ENCODE data around the gene EME1. TPM values are rescaled to one million over a fixed set of nuclear protein-coding genes. Genes with fewer than 3 reads are reported as not detected.

EME1 gene
- total RNA-seq, 1 donor from 2014 or later, result 1.8 TPM

DNA sequence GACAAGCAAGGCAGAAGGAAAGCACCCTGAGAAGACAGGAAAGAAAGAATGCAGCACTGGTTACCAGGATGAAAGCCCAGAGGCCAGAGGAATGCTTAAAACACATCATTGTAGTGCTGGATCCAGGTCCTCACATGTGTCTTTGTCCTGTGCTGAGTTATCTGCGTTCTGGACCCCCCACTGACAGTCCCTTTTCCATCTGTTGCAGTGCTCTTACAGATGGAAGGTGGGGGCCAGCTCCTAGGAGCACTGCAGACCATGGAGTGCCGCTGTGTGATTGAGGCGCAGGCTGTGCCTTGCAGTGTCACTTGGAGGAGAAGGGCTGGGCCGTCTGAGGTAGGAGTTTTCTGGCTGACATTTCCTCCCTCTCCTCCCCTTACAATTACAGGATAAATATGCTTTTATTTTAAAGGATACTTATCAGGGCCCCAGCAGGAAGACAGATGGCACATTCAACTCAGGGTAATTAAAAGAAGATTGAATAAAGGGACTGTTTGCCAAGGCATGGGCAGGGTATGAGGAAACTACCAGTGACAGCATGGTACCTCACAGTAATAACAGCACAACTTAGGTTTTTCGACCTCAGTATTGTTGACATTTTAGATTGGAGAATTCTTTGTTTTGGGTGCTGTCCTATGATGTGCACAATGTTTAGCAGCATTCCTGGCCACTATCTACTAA is 3.0 kb downstream of the EME1 start:
- no peak for DNase-seq
- intact Hi-C loops (cut with DNase I), result no loop called here
- peaks cover 20% of the 10 kb centered on the region for H3K4me1 ChIP-seq
- H3K4me3 ChIP-seq, result no peak overlapping the region
- no peak overlapping the region for H3K27ac ChIP-seq
- no peaks in the 10 kb centered on the region for H3K9me3 ChIP-seq
- peaks cover 12% of the 10 kb centered on the region for H3K36me3 ChIP-seq
- ATAC-seq, result no peak
- no peaks in the 10 kb centered on the region for H3K27me3 ChIP-seq (ENCODE audit: low read depth)
- TF ChIP-seq, protein P1, sequence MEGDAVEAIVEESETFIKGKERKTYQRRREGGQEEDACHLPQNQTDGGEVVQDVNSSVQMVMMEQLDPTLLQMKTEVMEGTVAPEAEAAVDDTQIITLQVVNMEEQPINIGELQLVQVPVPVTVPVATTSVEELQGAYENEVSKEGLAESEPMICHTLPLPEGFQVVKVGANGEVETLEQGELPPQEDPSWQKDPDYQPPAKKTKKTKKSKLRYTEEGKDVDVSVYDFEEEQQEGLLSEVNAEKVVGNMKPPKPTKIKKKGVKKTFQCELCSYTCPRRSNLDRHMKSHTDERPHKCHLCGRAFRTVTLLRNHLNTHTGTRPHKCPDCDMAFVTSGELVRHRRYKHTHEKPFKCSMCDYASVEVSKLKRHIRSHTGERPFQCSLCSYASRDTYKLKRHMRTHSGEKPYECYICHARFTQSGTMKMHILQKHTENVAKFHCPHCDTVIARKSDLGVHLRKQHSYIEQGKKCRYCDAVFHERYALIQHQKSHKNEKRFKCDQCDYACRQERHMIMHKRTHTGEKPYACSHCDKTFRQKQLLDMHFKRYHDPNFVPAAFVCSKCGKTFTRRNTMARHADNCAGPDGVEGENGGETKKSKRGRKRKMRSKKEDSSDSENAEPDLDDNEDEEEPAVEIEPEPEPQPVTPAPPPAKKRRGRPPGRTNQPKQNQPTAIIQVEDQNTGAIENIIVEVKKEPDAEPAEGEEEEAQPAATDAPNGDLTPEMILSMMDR (IDR thresholded peaks at IDR 0.05), result no peak

DNA sequence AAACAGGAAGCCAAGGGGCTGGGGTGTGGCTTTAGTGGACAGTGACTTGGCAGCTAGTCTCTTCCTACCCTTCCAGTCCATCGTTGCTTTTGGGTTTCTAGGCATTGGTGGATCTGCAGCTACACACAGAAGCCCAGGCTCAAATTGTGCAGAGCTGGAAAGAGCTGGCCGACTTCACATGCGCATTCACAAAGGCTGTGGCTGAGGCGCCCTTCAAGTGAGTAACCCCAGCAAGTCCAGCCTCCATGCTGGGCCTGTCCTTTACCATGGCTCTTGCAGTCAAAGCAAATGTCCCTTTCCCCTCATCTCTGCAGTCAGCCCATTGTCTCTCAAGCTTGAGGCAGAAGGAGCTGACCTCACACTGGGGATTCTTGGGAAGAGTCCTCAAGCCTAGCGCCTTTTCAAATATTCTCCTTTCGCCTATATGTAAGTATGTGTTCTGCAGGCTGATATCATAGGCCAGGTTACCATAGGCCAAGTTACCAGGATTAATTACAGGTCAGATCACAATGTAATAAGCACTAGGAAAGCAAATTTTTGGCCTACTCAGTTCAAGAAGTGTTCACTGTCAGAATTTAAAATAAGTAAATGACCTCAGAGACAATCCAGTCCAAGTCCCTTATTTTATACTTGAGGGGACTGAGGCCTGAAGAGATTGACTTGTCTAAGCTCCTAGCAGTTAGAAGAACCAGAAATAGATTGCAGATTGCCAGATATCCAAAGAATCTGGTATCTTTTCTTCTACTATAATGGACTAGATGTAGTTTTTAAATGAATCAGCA is 6.5 kb downstream of the EME1 start:
- peaks cover 47% of the 10 kb centered on the region for H3K36me3 ChIP-seq
- DNase-seq (no peak), ATAC-seq (no peak)
- H3K27ac ChIP-seq, result no peak overlapping the region
- no peaks in the 10 kb centered on the region for H3K9me3 ChIP-seq
- H3K27me3 ChIP-seq (ENCODE audit: low read depth), result no peaks in the 10 kb centered on the region
- TF ChIP-seq, protein P1 (IDR thresholded peaks at IDR 0.05), result no peak
- H3K4me1 ChIP-seq, result no peaks in the 10 kb centered on the region
- H3K4me3 ChIP-seq, result no peak overlapping the region
- intact Hi-C loops (cut with DNase I), result no loop called here

DNA sequence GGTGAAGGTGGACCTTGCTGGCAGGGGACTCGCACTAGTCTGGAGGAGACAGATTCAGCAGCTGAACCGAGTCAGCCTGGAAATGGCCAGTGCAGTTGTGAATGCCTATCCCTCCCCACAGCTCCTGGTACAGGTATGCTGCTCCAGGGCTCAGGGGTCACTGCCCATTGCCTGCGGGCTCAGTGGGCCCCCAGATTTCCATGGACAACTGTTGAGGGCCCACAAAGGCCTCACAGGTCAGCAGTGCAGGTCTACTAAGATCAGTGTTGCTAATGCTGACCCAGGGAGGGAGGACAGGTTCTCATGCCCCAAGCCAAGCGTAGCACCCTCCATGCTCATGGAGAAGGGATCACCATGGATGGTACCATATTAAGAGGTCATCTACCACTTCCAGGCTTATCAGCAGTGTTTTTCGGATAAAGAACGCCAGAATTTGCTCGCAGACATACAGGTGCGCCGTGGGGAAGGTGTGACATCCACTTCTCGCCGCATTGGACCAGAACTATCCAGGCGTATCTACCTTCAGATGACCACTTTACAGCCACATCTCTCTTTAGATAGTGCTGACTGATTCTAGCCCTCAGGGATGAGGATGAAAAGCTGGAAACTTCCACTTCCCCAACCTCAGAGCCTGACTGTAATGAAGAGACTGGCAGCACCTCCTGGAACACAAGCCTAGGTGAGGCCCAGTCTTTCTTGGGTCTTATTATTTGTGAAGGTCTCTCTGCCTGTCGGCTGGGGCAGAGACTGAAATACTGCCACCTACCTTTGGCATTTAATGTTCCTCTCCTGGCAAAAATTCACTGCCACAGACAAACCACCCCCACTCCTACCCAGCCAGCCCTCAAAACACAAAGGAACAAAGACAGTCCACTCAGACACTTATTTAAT is 7.6 kb downstream of the EME1 start:
- Histone ChIP-seq H3K27me3 (ENCODE audit: low read depth) (no peaks in the 10 kb centered on the region), H3K4me1 (no peaks in the 10 kb centered on the region), H3K36me3 (peaks cover 58% of the 10 kb centered on the region), H3K27ac (no peak overlapping the region), H3K4me3 (no peak overlapping the region), H3K9me3 (no peaks in the 10 kb centered on the region)
- TF ChIP-seq, protein P1 (IDR thresholded peaks at IDR 0.05), result no peak
- peak in 1 of 2 donors; percentile 18 for ATAC-seq
- intact Hi-C loops (cut with DNase I), result no loop called here
- no peak for DNase-seq

DNA sequence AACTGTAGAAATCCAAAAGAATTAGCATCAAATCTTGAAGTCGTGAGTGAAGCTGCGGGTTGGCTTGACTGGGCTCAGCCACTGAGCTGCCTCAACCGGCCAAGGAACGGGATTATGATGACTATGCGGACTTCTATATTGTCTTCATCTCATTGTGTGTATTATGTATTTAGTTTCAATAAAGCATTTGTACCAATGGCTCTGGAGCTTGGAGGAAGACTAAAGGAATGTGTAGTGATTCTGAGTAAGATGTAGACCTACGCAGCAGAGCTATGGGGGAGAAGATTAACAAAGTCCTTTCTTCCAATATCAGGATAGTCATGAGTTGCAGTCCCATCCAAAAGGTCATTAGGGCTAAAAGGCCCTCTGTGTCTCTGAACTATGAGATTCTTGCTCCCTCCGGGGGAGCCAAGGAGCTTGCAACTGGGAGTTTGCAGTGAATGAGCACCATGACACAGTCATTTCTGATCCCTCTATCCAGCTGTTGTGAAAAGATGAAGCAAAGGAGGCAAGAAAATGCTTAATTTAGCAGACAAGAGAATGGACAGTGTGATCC is 8.3 kb downstream of the EME1 start:
- H3K27me3 ChIP-seq (ENCODE audit: low read depth), result no peaks in the 10 kb centered on the region
- H3K9me3 ChIP-seq, result no peaks in the 10 kb centered on the region
- DNase-seq, result no peak
- H3K36me3 ChIP-seq, result peaks cover 65% of the 10 kb centered on the region
- TF ChIP-seq, protein P1 (IDR thresholded peaks at IDR 0.05), result no peak
- no peaks in the 10 kb centered on the region for H3K4me1 ChIP-seq
- H3K4me3 ChIP-seq, result no peak overlapping the region
- H3K27ac ChIP-seq, result no peak overlapping the region
- no peak for ATAC-seq
- intact Hi-C loops (cut with DNase I), result no loop called here

DNA sequence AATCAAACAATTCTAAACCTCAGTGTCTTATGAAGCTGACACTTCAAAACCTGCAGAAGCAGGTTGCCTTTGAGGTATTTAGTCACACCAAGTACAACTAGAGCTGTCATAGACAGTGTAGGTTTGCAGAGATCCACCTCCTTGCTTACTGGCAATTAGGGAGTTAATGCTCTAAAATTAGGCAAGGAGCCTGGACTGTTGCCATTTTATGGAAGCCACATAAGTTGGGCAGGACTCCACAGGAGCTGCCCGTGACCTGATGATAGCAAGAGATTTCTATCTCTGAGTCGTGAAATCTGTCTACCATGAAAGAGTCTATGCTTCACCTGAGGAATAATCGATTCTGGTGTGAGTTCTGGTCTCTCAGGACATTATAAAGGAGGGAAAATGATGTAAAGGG is 8.9 kb downstream of the EME1 start:
- Histone ChIP-seq H3K9me3 (no peaks in the 10 kb centered on the region), H3K27me3 (ENCODE audit: low read depth) (no peaks in the 10 kb centered on the region), H3K4me1 (no peaks in the 10 kb centered on the region), H3K4me3 (no peak overlapping the region), H3K27ac (no peak overlapping the region), H3K36me3 (peaks cover 71% of the 10 kb centered on the region)
- TF ChIP-seq, protein P1 (IDR thresholded peaks at IDR 0.05), result no peak
- ATAC-seq (no peak), DNase-seq (no peak)
- intact Hi-C loops (cut with DNase I), result no loop called here
